ENCODE measurements around the gene PODNL1. TPM values are rescaled to one million over a fixed set of nuclear protein-coding genes. Genes with fewer than 3 reads are reported as not detected.

PODNL1 gene
- total and polyA plus RNA-seq, 2 of the 13 experiments (the other 11 are each of a cell fraction or from before 2014, with no cell fraction given), result 0.18 TPM; not detected in 1

- 0 out of 2 replicates have a peak, but pooled peaks have one; percentile 31 for TF ChIP-seq ZHX2 (IDR thresholded peaks at IDR 0.05; ENCODE audit: low read depth)
- TF ChIP-seq ZHX2 (CRISPR knock-in tag; IDR thresholded peaks at IDR 0.05; ENCODE audit: borderline replicate concordance), result no peak
- TF ChIP-seq ZNF598 (CRISPR knock-in tag; IDR thresholded peaks at IDR 0.05; ENCODE audit: borderline replicate concordance), result 0 out of 2 replicates have a peak, but pooled peaks have one; percentile 16
- TF ChIP-seq PATZ1 (CRISPR knock-in tag; IDR thresholded peaks at IDR 0.05), result peak; percentile 68
- peak; percentile 58 to 64 for TF ChIP-seq POLR2A (IDR thresholded peaks at IDR 0.05; ENCODE audit: insufficient read depth in 1 of 2, low read depth in 2 of 2, low read length in 2 of 2)
- TF ChIP-seq NFKBIZ (CRISPR knock-in tag; IDR thresholded peaks at IDR 0.05), result peak; percentile 25; the same call in 1 of the 2 replicates
- peak; percentile 57; the same call in 1 of the 2 replicates for TF ChIP-seq TFDP2 (CRISPR knock-in tag; IDR thresholded peaks at IDR 0.05)
- peak; percentile 60; the same call in 1 of the 2 replicates for TF ChIP-seq CHD2 (IDR thresholded peaks at IDR 0.05; ENCODE audit: low read depth, low read length)
- TF ChIP-seq, protein P1, sequence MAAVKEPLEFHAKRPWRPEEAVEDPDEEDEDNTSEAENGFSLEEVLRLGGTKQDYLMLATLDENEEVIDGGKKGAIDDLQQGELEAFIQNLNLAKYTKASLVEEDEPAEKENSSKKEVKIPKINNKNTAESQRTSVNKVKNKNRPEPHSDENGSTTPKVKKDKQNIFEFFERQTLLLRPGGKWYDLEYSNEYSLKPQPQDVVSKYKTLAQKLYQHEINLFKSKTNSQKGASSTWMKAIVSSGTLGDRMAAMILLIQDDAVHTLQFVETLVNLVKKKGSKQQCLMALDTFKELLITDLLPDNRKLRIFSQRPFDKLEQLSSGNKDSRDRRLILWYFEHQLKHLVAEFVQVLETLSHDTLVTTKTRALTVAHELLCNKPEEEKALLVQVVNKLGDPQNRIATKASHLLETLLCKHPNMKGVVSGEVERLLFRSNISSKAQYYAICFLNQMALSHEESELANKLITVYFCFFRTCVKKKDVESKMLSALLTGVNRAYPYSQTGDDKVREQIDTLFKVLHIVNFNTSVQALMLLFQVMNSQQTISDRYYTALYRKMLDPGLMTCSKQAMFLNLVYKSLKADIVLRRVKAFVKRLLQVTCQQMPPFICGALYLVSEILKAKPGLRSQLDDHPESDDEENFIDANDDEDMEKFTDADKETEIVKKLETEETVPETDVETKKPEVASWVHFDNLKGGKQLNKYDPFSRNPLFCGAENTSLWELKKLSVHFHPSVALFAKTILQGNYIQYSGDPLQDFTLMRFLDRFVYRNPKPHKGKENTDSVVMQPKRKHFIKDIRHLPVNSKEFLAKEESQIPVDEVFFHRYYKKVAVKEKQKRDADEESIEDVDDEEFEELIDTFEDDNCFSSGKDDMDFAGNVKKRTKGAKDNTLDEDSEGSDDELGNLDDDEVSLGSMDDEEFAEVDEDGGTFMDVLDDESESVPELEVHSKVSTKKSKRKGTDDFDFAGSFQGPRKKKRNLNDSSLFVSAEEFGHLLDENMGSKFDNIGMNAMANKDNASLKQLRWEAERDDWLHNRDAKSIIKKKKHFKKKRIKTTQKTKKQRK (IDR thresholded peaks at IDR 0.05; ENCODE audit: low read length), result peak; percentile 81
- peak; percentile 70; the same call in 1 of the 2 replicates for TF ChIP-seq ZNF740 (CRISPR knock-in tag; IDR thresholded peaks at IDR 0.05)
- TF ChIP-seq U2AF1 (optimal IDR thresholded peaks at IDR 0.05; ENCODE audit: low read depth, low read length), result no peak
- TF ChIP-seq TARDBP (CRISPR knock-in tag; IDR thresholded peaks at IDR 0.05), result peak; percentile 40; the same call in 1 of the 2 replicates
- TF ChIP-seq ZMYM4 (CRISPR knock-in tag; IDR thresholded peaks at IDR 0.05), result peak; percentile 30; the same call in 1 of the 2 replicates
- TF ChIP-seq ETS1 (CRISPR knock-in tag; IDR thresholded peaks at IDR 0.05), result no peak
Observed at GRCh38 chr19:13952154-13952930, 14.1 kb upstream of the PODNL1 start, which contains the start of gene DCAF15 (continued).
